CD4-positive, alpha-beta T cell (primary cell): ENCODE data around the gene LBHD1. TPM values are rescaled to one million over a fixed set of nuclear protein-coding genes. Genes with fewer than 3 reads are reported as not detected.

ENCODE experiments used
- ATAC-seq: fragments of 200-7000 bp; cut with Tn5 transposase; one replicate; pipeline ENCODE4 v1.10.0; 2022; ENCODE audit warnings: mild to moderate bottlenecking; ENCODE audit not compliant: poor library complexity
- CTCF ChIA-PET: fragments of 350-600 bp; sonication (Branson Sonifier 250); formaldehyde crosslinking; loops from one replicate; lab custom pipeline; 2021; ENCODE audit warnings: antibody characterized with exemption, inconsistent platforms; lab: Charles Lee
- POLR2A ChIA-PET: fragments of 350-600 bp; sonication (Branson Sonifier 250); formaldehyde crosslinking; loops from one replicate; lab custom pipeline; 2021; ENCODE audit warnings: antibody characterized with exemption, inconsistent platforms; lab: Charles Lee
- DNase-seq, 14 experiments: peaks; one replicate each; pipeline ENCODE4 v3.0.0-alpha.2; 2013 to 2020; ENCODE audit warnings: mixed read lengths in 2 of 14
- H3K27ac ChIP-seq, 2 donors: one replicate each; pipeline versions ENCODE4 v1.5.1 to v1.7.0; 2013; ENCODE audit warnings: low read length in 2 of 2, low read depth in 1 of 2, mild to moderate bottlenecking in 1 of 2
- H3K27me3 ChIP-seq, 2 experiments: 1 replicate in 1 of 2; 2 replicates in 1 of 2; pipeline versions ENCODE4 v1.6.1 to v1.7.0; 2013; ENCODE audit warnings: low read length in 2 of 2, control low read depth in 1 of 2, mild to moderate bottlenecking in 1 of 2, moderate library complexity in 1 of 2; ENCODE audit not compliant: insufficient read depth in 2 of 2, control insufficient read depth in 1 of 2
- H3K36me3 ChIP-seq: one replicate; pipeline ENCODE4 v1.6.1; 2013; ENCODE audit warnings: low read length, control low read depth; ENCODE audit not compliant: insufficient read depth
- H3K4me1 ChIP-seq: one replicate; pipeline ENCODE4 v1.6.1; 2013; ENCODE audit warnings: low read length, control low read depth; ENCODE audit not compliant: insufficient read depth
- H3K4me3 ChIP-seq: one replicate; pipeline ENCODE4 v1.5.1; 2013; ENCODE audit warnings: mild to moderate bottlenecking, low read length, moderate library complexity
- H3K9me3 ChIP-seq, 2 experiments: 1 replicate in 1 of 2; 2 replicates in 1 of 2; pipeline versions ENCODE4 v1.6.1 to v1.7.0; 2013; ENCODE audit warnings: low read length in 2 of 2, mild to moderate bottlenecking in 2 of 2, control low read depth in 1 of 2, moderate library complexity in 1 of 2; ENCODE audit not compliant: control insufficient read depth in 1 of 2, insufficient read depth in 1 of 2
- H3K27ac Mint-ChIP-seq: one replicate; pipeline ENCODE4 v1.8.0; 2020; ENCODE audit warnings: mixed read lengths
- H3K27me3 Mint-ChIP-seq: one replicate; pipeline ENCODE4 v1.8.0; 2021; ENCODE audit warnings: mixed read lengths
- H3K36me3 Mint-ChIP-seq: one replicate; pipeline ENCODE4 v1.8.0; 2021; ENCODE audit warnings: low read depth, mixed read lengths
- H3K4me1 Mint-ChIP-seq: one replicate; pipeline ENCODE4 v1.8.0; 2021; ENCODE audit warnings: low read depth, mixed read lengths
- H3K4me3 Mint-ChIP-seq: one replicate; pipeline ENCODE4 v1.8.0; 2020; ENCODE audit warnings: mild to moderate bottlenecking, mixed read lengths
- H3K9me3 Mint-ChIP-seq: one replicate; pipeline ENCODE4 v1.8.0; 2020; ENCODE audit warnings: mixed read lengths
- intact Hi-C, 2 experiments: fragments of 100-400 bp; cut with DNase I in 1 of 2; cut with micrococcal nuclease in 1 of 2; formaldehyde crosslinking; loops; one replicate each; pipeline versions ENCODE4 v1.15.1 to v1.9.0; 2023 to 2025; cut with DNase I, micrococcal nuclease
- total RNA-seq, 174 experiments: library from RNA in 2 of 174; stranded (reverse) in 2 of 174; gene quantifications; one replicate each; pipeline ENCODE4 v1.2.3 and lab custom pipeline; 2021 to 2026
- TF ChIP-seq, protein P1 (sequence below): fragments of 200-600 bp; IDR thresholded peaks from one replicate; pipeline ENCODE4 v1.8.0; 2022; ENCODE audit warnings: antibody characterized with exemption, mild to moderate bottlenecking

Gene LBHD1
- total RNA-seq, 2 experiments from 2014 or later, result 10.4 to 10.5 TPM

DNA sequence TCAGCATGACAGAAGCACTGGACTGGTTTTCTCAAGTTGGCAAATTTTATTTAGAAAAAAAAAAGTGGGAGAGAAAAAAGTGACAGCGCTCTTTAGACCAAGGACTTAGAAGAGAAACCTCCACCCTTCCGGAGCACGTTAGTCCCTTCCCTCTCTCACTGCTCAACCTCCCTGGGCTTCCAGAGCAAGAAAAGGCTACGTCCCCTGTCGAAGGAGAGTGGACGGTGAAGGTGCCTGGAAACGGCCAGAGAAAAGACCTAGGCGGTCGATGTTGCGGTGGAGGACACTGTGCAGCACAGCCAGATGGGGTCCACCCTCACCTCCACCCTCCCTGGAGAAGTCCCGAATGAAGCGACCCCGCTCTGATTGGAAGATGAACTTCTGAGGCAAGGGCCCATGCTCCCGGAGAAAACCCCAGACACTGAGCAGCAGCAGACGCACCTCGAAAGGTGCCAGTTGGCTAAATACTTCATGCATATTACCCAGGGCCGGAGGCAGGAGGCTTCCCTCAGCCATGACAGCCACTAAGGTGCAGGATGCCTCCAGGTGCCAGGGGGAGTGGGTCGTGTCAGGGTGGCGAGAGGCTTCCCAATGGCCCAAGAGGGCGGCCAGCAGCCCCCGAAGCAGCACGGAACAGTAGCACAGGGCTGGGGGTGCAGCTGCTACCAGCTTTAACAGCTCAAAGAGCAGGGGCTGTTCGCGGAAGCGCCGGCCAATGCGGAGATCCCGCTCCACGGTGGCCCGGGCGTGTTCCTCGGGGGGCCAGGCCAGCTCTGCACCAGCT is 25.1 kb downstream of the LBHD1 start:
- CTCF ChIA-PET, result interaction anchor here (0.6 to 1.9 kb wide), 4 partner anchors 18 to 222 kb away, joined by 3 to 7 read pairs (median 5); partner anchors contain the start of genes C11orf98, CSKMT and TUT1
- H3K4me1 ChIP-seq, result peaks cover 44% of the 10 kb centered on the region
- DNase-seq, result no peak
- no peaks in the 10 kb centered on the region for H3K27me3 ChIP-seq
- peak overlapping the region; percentile 98 for H3K4me3 ChIP-seq
- no peaks in the 10 kb centered on the region for H3K27me3 Mint-ChIP-seq
- peaks cover 29% of the 10 kb centered on the region for H3K4me1 Mint-ChIP-seq
- TF ChIP-seq, protein P1, sequence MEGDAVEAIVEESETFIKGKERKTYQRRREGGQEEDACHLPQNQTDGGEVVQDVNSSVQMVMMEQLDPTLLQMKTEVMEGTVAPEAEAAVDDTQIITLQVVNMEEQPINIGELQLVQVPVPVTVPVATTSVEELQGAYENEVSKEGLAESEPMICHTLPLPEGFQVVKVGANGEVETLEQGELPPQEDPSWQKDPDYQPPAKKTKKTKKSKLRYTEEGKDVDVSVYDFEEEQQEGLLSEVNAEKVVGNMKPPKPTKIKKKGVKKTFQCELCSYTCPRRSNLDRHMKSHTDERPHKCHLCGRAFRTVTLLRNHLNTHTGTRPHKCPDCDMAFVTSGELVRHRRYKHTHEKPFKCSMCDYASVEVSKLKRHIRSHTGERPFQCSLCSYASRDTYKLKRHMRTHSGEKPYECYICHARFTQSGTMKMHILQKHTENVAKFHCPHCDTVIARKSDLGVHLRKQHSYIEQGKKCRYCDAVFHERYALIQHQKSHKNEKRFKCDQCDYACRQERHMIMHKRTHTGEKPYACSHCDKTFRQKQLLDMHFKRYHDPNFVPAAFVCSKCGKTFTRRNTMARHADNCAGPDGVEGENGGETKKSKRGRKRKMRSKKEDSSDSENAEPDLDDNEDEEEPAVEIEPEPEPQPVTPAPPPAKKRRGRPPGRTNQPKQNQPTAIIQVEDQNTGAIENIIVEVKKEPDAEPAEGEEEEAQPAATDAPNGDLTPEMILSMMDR, result no peak
- H3K36me3 Mint-ChIP-seq, result peaks cover 33% of the 10 kb centered on the region
- H3K27ac Mint-ChIP-seq, result peak overlapping the region; percentile 99
- no peaks in the 10 kb centered on the region for H3K9me3 Mint-ChIP-seq
- H3K27ac ChIP-seq, result peak overlapping the region in 1 of 2 donors; percentile 82
- intact Hi-C loops, result loop anchor here in 1 of 2 experiments (1.0 to 2.0 kb wide), 5 partner anchors 19 to 62 kb away; partner anchors contain the start of genes EML3 and MTA2
- H3K4me3 Mint-ChIP-seq, result peak overlapping the region; percentile 96
- POLR2A ChIA-PET, result interaction anchor here (0.6 to 7.0 kb wide), 27 partner anchors 8 to 234 kb away, joined by 3 to 77 read pairs (median 4); partner anchors contain the start of genes B3GAT3, C11orf98, CSKMT and EEF1G
- ATAC-seq, result no peak
- H3K36me3 ChIP-seq, result peaks cover 46% of the 10 kb centered on the region
- no peaks in the 10 kb centered on the region for H3K9me3 ChIP-seq

DNA sequence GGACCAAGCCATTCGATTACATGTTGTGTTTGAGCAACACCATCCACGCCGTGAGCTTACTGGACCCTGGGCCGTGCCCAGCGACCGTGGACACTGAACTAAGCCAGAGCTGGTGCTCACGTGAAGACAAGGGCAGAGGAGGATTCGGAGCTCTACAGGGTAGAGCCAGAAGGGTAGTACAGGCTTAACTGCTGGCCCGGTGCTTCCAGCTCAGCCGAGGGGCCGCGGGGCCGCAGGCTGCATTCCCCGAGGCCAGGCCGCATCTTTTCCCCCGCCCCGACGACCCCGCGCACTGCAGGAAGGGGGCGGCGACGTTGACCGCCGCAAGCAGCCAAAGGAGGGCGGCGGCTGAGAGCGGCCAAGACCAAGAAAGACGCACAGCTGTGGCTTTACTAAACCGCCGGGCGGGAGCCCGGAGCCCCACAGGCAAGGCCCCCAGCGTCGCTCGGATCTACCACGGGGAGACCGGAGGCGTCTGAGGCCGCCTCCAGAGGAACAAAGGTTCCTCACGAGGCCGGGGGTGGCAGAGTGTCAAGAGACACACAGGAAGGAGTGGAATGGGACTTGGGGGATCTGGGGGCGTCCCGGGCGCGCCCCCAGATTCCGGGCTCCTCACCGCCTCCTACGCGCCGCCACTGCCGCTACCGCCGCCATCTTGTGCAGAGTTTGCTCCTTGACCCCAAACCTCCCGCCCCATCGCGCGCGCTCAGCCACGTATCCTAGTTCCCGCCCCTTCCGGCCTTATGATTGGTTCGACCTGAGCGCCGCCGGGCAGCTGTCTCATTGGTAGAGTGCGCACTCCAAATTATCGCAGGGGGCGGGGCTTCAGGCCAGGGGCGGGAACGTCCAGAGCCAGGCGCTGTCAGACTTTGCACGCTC is 25.9 kb downstream of the LBHD1 start, which contains the start of gene GANAB:
Gene GANAB, minus strand, starts transcription at position 668 of the 879 bp plus-strand sequence. Its CDS starts 14 bp downstream, at position 654.
- Histone ChIP-seq H3K9me3 (no peaks in the 10 kb centered on the region), H3K27me3 (no peaks in the 10 kb centered on the region), H3K4me1 (peaks cover 42% of the 10 kb centered on the region), H3K4me3 (peak within 1 kb of the TSS; percentile 98), H3K36me3 (peaks cover 46% of the 10 kb centered on the region), H3K27ac (peak within 1 kb of the TSS; percentile 82 to 97)
- Mint-ChIP-seq H3K9me3 (no peaks in the 10 kb centered on the region), H3K27ac (peak within 1 kb of the TSS; percentile 99), H3K4me3 (peak within 1 kb of the TSS; percentile 96), H3K27me3 (no peaks in the 10 kb centered on the region), H3K4me1 (peaks cover 29% of the 10 kb centered on the region), H3K36me3 (peaks cover 33% of the 10 kb centered on the region)
- peak; percentile 98 for ATAC-seq
- peak; percentile 97 to 100 (median 99) for DNase-seq
- ChIA-PET CTCF (interaction anchor here (0.6 to 1.9 kb wide), 5 partner anchors 19 to 221 kb away, joined by 3 to 7 read pairs (median 4); partner anchors contain the start of genes C11orf98, CSKMT and TUT1), POLR2A (interaction anchor here (0.6 to 7.0 kb wide), 29 partner anchors 8 to 235 kb away, joined by 3 to 77 read pairs (median 4); partner anchors contain the start of genes B3GAT3, C11orf98, CSKMT and EEF1G)
- intact Hi-C loops, result loop anchor here in 1 of 2 experiments (1.0 to 2.0 kb wide), 4 partner anchors 23 to 63 kb away; partner anchors contain the start of genes EML3 and MTA2
- TF ChIP-seq, protein P1, result no peak

DNA sequence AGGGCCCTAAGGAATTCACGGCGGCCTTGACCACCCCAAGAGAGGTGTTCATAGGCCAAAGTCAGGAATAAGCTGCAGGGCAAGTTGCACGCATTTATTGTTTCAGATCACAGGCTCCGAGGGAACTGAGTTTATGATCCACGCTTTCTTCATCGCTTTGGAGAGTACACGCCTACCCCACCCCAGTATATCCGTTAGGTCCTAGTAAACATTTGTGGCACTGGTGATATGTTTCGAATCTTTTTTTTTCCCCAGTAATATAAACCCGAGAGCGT is 26.5 kb downstream of the LBHD1 start:
- H3K27ac ChIP-seq, result peak overlapping the region; percentile 82 to 97
- Mint-ChIP-seq H3K27me3 (no peaks in the 10 kb centered on the region), H3K27ac (peak overlapping the region; percentile 99), H3K4me3 (peak overlapping the region; percentile 96), H3K36me3 (peaks cover 38% of the 10 kb centered on the region), H3K9me3 (no peaks in the 10 kb centered on the region), H3K4me1 (peaks cover 35% of the 10 kb centered on the region)
- no peaks in the 10 kb centered on the region for H3K27me3 ChIP-seq
- peaks cover 46% of the 10 kb centered on the region for H3K4me1 ChIP-seq
- intact Hi-C loops, result no loop called here
- ATAC-seq (no peak), DNase-seq (peak in 1 of 14 experiments; percentile 30)
- no peaks in the 10 kb centered on the region for H3K9me3 ChIP-seq
- peaks cover 46% of the 10 kb centered on the region for H3K36me3 ChIP-seq
- TF ChIP-seq, protein P1, result no peak
- peak overlapping the region; percentile 98 for H3K4me3 ChIP-seq
- ChIA-PET CTCF (interaction anchor here (1.0 to 1.9 kb wide), 3 partner anchors 19 to 221 kb away, joined by 3 to 6 read pairs (median 4); partner anchors contain the start of genes C11orf98 and CSKMT), POLR2A (interaction anchor here (1.1 to 7.0 kb wide), 15 partner anchors 8 to 108 kb away, joined by 4 to 77 read pairs (median 12); partner anchors contain the start of genes B3GAT3, C11orf98, CSKMT and EEF1G)
